Muscle layer of colon (tissue), 2 donors: ENCODE results near the gene ADCYAP1.
A peak's percentile ranks its signal among the peaks of the same experiment; 100 is the strongest.

Experiments
- H3K27ac ChIP-seq: one replicate; pipeline ENCODE4 v1.7.0; 2013; ENCODE audit warnings: low read depth, mild to moderate bottlenecking, low read length, moderate library complexity
- H3K27me3 ChIP-seq, 2 donors: one replicate each; pipeline ENCODE4 v1.7.0; 2013; ENCODE audit warnings: low read length in 2 of 2, mild to moderate bottlenecking in 2 of 2; ENCODE audit not compliant: insufficient read depth in 2 of 2, control insufficient read depth in 1 of 2
- H3K36me3 ChIP-seq: one replicate; pipeline ENCODE4 v1.7.0; 2013; ENCODE audit warnings: mild to moderate bottlenecking, low read length; ENCODE audit not compliant: insufficient read depth
- H3K4me1 ChIP-seq: one replicate; pipeline ENCODE4 v1.7.0; 2013; ENCODE audit warnings: mild to moderate bottlenecking, low read length; ENCODE audit not compliant: insufficient read depth
- H3K4me3 ChIP-seq, 2 donors: one replicate each; pipeline ENCODE4 v1.7.0; 2013; ENCODE audit warnings: low read length in 2 of 2, low read depth in 1 of 2, mild to moderate bottlenecking in 1 of 2, moderate library complexity in 1 of 2
- H3K9ac ChIP-seq: one replicate; pipeline ENCODE4 v1.7.0; 2013; ENCODE audit warnings: low read length
- H3K9me3 ChIP-seq: one replicate; pipeline ENCODE4 v1.7.0; 2013; ENCODE audit warnings: mild to moderate bottlenecking, low read length
- donor health status: abdominal sarcoma.
- donor health status: Adenocarcinoma of cecum.

Gene ADCYAP1

DNA sequence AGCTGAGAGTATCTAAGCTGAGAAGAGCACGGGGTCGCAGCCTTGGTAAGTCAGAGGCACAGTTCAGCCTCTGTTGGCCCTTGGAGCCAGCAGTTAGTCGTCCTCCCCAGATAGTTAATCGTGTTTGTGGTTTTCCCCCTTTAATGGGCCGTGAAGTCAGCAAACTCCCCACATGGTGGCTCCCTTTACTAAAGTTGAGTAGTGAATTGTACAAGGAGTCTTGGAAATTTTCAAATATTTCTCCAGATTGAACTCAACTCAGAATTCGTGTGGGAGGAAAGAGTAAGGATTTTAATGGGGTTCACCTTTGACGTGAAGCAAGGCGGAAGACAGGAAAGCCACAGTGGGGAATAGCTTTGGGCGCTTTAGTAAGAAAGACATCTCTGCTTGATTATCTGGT lies 2.4 kb upstream of the ADCYAP1 start:
- H3K4me3 ChIP-seq: no peak overlapping the region

DNA sequence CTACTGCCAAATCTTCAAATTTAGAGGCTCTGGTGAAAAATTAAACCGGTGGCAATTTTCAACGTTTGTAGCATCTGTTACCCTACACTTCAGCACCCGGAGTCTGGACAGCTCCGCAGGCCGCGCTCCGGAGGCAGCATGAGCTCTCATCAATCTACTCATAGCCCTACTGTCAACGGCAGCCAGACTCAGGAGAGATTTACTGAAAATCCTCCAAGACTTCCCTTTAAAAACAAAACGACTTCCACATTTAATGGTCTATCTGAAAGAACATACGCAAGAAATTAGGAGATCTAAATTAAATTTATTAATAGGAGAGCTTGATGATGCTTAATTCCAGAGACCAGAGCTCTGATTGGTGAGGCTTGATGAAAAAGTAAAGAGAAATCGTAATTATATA lies 970 bp upstream of the ADCYAP1 start:
- peaks cover 41 to 69% of the 10 kb centered on the region in 2 donors for H3K27me3 ChIP-seq
- no peak overlapping the region for H3K9ac ChIP-seq
- H3K4me3 ChIP-seq: no peak overlapping the region
- H3K4me1 ChIP-seq: peaks cover 6% of the 10 kb centered on the region
- peaks cover 3% of the 10 kb centered on the region for H3K9me3 ChIP-seq
- no peaks in the 10 kb centered on the region for H3K36me3 ChIP-seq
- H3K27ac ChIP-seq: no peak overlapping the region

More for the DNA sequence above, 2.4 kb upstream of the ADCYAP1 start:
- peaks cover 33 to 54% of the 10 kb centered on the region in 2 donors for H3K27me3 ChIP-seq
- no peaks in the 10 kb centered on the region for H3K36me3 ChIP-seq
- no peak overlapping the region for H3K9ac ChIP-seq
- H3K4me1 ChIP-seq: peaks cover 6% of the 10 kb centered on the region
- no peak overlapping the region for H3K27ac ChIP-seq
- no peaks in the 10 kb centered on the region for H3K9me3 ChIP-seq

GRCh38 chr18:905307-905947 lies 756 bp downstream of the ADCYAP1 start:
- Histone ChIP-seq H3K9ac (no peak overlapping the region), H3K27me3 (peaks cover 54 to 82% of the 10 kb centered on the region in 2 donors), H3K4me3 (no peak overlapping the region), H3K4me1 (peaks cover 6% of the 10 kb centered on the region), H3K9me3 (peaks cover 3% of the 10 kb centered on the region), H3K27ac (no peak overlapping the region), H3K36me3 (no peaks in the 10 kb centered on the region)

DNA sequence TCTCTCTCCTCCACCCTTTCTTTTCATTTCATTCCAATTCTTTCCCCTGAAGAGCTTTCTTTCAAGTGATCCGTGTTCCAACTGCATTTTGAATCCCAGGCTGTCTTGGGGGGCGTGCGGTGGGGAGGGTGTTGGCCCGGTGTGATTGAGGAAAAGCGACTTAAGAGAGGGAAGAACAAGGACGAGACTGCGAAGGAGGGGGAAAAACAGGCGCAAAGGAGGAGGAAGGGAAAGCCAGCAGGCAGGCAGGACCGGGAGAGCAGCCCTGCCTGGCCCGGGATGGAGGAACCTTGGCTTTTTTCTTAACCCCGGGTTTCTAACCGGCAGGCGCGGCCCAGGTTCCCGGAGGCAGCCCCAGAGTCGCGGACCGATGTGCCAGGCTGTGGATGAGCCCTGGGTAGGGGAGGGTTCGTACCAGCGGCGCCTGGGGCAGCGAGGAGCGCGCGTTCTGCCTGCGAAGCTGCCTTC lies 1.3 kb downstream of the ADCYAP1 start:
- Histone ChIP-seq H3K4me3 (no peak overlapping the region), H3K9me3 (peaks cover 3% of the 10 kb centered on the region), H3K36me3 (no peaks in the 10 kb centered on the region), H3K9ac (no peak overlapping the region), H3K27me3 (peaks cover 54 to 82% of the 10 kb centered on the region in 2 donors), H3K27ac (no peak overlapping the region), H3K4me1 (peaks cover 6% of the 10 kb centered on the region)

- Histone ChIP-seq H3K27me3 (peaks cover 54 to 78% of the 10 kb centered on the region in 2 donors), H3K4me3 (peak overlapping the region in 1 of 2 donors; percentile 43), H3K36me3 (no peaks in the 10 kb centered on the region), H3K27ac (no peak overlapping the region), H3K9me3 (peaks cover 3% of the 10 kb centered on the region), H3K4me1 (peaks cover 6% of the 10 kb centered on the region), H3K9ac (no peak overlapping the region)
Measured at GRCh38 chr18:906416-907114, 1.9 kb downstream of the ADCYAP1 start.

DNA sequence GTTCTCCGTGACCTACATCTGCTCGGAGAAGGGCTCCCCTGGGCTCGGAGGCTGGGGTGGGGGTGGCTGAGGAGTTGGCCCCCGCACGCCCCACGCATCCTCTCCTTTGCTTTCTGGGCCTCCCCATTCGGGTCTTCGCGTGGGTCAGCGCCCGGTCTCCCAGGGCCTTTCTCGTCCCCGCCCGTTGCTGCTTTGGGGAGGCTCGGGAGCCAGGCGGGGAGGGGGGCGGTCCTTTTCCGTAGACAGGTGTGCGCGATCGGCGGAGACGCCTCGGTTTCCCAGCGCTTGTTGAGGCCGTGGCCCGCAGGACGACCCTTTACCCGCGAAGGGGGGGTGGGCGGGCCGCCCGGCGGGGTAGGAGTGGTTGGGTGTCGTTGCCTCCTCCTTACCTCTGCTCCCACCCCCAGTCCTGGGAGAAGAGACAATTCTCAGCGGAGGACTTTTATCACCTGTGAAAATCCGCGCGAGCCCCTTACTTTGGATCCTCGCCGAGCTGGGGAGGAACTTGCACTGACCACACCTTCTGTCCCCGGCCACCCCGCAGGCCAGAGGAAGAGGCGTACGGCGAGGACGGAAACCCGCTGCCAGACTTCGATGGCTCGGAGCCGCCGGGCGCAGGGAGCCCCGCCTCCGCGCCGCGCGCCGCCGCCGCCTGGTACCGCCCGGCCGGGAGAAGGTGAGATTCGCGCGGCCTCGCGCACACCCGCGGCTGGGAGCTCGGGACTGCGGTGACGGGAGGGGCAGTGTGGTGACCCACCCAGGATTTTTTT lies 2.6 kb downstream of the ADCYAP1 start:
- peaks cover 54 to 71% of the 10 kb centered on the region in 2 donors for H3K27me3 ChIP-seq
- no peak overlapping the region for H3K9ac ChIP-seq
- no peaks in the 10 kb centered on the region for H3K36me3 ChIP-seq
- H3K27ac ChIP-seq: no peak overlapping the region
- H3K4me1 ChIP-seq: peaks cover 6% of the 10 kb centered on the region
- H3K4me3 ChIP-seq: peak overlapping the region; percentile 33 to 47
- peaks cover 3% of the 10 kb centered on the region for H3K9me3 ChIP-seq

GRCh38 chr18:907885-908757 lies 3.5 kb downstream of the ADCYAP1 start:
- no peak overlapping the region for H3K27ac ChIP-seq
- peaks cover 52 to 68% of the 10 kb centered on the region in 2 donors for H3K27me3 ChIP-seq
- no peaks in the 10 kb centered on the region for H3K36me3 ChIP-seq
- H3K9me3 ChIP-seq: peaks cover 3% of the 10 kb centered on the region
- H3K4me1 ChIP-seq: peaks cover 6% of the 10 kb centered on the region
- no peak overlapping the region for H3K9ac ChIP-seq
- peak overlapping the region; percentile 33 to 47 for H3K4me3 ChIP-seq

- Histone ChIP-seq H3K27me3 (peaks cover 44 to 63% of the 10 kb centered on the region in 2 donors), H3K9ac (no peak overlapping the region), H3K36me3 (no peaks in the 10 kb centered on the region), H3K4me3 (peak overlapping the region; percentile 33 to 47), H3K9me3 (peaks cover 3% of the 10 kb centered on the region), H3K27ac (no peak overlapping the region), H3K4me1 (peaks cover 6% of the 10 kb centered on the region)
Measured at GRCh38 chr18:908758-909724, 4.4 kb downstream of the ADCYAP1 start.

DNA sequence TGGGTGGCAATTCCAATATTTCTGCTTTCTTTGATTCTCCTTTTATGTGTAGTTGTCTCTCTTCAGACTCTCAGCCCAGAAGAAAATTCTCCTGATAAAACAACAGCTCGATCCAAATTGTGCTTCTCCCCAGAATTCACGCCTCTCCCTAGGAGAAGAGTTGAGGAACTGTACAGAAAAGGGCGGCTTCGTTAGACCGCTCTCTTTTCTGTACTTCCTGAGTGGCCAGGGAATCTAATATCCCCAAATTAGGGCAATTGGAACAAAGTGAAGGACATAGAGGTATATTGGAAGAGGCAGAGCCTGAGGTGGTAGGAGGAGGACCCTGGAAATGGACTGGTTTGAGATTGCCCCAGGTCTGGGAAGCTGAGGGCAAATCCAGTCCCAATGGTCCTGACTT lies 5.6 kb downstream of the ADCYAP1 start:
- H3K27me3 ChIP-seq: peaks cover 37 to 51% of the 10 kb centered on the region in 2 donors
- H3K9ac ChIP-seq: no peak overlapping the region
- peaks cover 3% of the 10 kb centered on the region for H3K9me3 ChIP-seq
- peaks cover 6% of the 10 kb centered on the region for H3K4me1 ChIP-seq
- H3K36me3 ChIP-seq: no peaks in the 10 kb centered on the region
- no peak overlapping the region for H3K27ac ChIP-seq
- H3K4me3 ChIP-seq: no peak overlapping the region

GRCh38 chr18:911025-911424 lies 6.4 kb downstream of the ADCYAP1 start:
- Histone ChIP-seq H3K4me1 (peaks cover 6% of the 10 kb centered on the region), H3K9me3 (peaks cover 3% of the 10 kb centered on the region), H3K27ac (no peak overlapping the region), H3K27me3 (peaks cover 33 to 43% of the 10 kb centered on the region in 2 donors), H3K36me3 (no peaks in the 10 kb centered on the region), H3K4me3 (no peak overlapping the region), H3K9ac (no peak overlapping the region)
